Endothelial cell of umbilical vein (primary cell): ENCODE results near the gene PF4V1.

ENCODE experiments used
- EZH2 ChIP-seq: IDR thresholded peaks from 2 replicates; pipeline ENCODE4 v1.6.1; 2012; ENCODE audit warnings: borderline replicate concordance, low read depth, mild to moderate bottlenecking, moderate library complexity, low read length, inconsistent platforms; ENCODE audit not compliant: severe bottlenecking
- FOS ChIP-seq: IDR thresholded peaks from 2 replicates; pipeline ENCODE4 v1.6.1; 2011; ENCODE audit warnings: mild to moderate bottlenecking, low read length, moderate library complexity, borderline replicate concordance; ENCODE audit not compliant: insufficient read depth
- JUN ChIP-seq: IDR thresholded peaks from 2 replicates; pipeline ENCODE4 v1.6.1; 2011; ENCODE audit warnings: borderline replicate concordance, low read depth; ENCODE audit not compliant: insufficient read length, insufficient read depth
- POLR2A ChIP-seq: IDR thresholded peaks from 2 replicates; pipeline ENCODE4 v1.6.1; 2012; ENCODE audit warnings: low read depth, mild to moderate bottlenecking, control low read depth, low read length
- POLR2AphosphoS5 ChIP-seq: IDR thresholded peaks from 2 replicates; pipeline ENCODE4 v1.6.1; 2012; ENCODE audit warnings: low read depth, mild to moderate bottlenecking, control low read depth, low read length, moderate library complexity; ENCODE audit not compliant: insufficient read depth
- TF ChIP-seq, protein P1 (sequence below), 2 donors: IDR thresholded peaks; 1 replicate in 1 of 2; 2 replicates in 1 of 2; pipeline ENCODE4 v1.5.1; 2011; ENCODE audit warnings: low read length in 2 of 2, mild to moderate bottlenecking in 2 of 2, moderate library complexity in 2 of 2, control low read depth in 1 of 2, inconsistent platforms in 1 of 2, low read depth in 1 of 2; ENCODE audit not compliant: insufficient read depth in 1 of 2; ENCODE audit errors: extremely low read depth in 1 of 2
- TF ChIP-seq, protein P2 (sequence below): IDR thresholded peaks from 2 replicates; pipeline ENCODE4 v1.6.1; 2011; ENCODE audit not compliant: insufficient read depth, insufficient read length

DNA sequence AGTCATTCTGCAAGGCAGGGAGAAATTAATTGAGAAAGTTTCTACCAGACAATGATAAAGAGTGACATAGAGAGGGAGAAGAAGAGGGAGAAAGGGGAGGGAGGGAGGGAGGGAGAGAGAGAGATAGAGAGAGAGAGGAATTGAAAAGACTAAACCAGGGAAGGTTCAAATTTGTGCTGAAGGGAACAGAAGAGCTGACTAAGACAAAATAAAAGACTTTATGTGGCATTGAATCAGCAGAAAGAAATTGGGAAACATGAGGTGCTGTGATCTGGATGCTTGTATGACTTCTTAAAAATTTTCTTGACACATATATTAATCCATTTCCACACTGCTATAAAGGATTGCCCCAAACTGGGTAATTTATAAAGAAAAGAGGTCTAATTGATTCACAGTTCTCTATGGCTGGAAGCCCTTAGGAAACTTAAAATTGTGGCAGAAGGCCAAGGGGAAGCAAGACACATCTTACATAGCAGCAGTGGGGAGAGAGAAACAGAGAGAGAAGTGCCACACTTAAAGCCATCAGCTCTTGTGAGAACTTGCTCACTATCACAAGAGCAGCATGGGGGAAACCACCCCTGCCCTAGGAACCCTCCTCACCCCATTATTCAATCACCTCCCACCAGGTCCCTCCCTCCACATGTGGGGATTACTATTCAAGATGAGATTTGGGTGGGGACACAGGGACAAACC lies 30.1 kb upstream of the PF4V1 start:
- TF ChIP-seq POLR2A (no peak), EZH2 (no peak), JUN (no peak), FOS (no peak), POLR2AphosphoS5 (no peak)
- TF ChIP-seq, protein P1, sequence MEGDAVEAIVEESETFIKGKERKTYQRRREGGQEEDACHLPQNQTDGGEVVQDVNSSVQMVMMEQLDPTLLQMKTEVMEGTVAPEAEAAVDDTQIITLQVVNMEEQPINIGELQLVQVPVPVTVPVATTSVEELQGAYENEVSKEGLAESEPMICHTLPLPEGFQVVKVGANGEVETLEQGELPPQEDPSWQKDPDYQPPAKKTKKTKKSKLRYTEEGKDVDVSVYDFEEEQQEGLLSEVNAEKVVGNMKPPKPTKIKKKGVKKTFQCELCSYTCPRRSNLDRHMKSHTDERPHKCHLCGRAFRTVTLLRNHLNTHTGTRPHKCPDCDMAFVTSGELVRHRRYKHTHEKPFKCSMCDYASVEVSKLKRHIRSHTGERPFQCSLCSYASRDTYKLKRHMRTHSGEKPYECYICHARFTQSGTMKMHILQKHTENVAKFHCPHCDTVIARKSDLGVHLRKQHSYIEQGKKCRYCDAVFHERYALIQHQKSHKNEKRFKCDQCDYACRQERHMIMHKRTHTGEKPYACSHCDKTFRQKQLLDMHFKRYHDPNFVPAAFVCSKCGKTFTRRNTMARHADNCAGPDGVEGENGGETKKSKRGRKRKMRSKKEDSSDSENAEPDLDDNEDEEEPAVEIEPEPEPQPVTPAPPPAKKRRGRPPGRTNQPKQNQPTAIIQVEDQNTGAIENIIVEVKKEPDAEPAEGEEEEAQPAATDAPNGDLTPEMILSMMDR (IDR thresholded peaks at IDR 0.05; ENCODE audit: extremely low read depth in 1 of 2, insufficient read depth in 1 of 2, low read depth in 1 of 2, low read length in 2 of 2): no peak
- TF ChIP-seq, protein P2, sequence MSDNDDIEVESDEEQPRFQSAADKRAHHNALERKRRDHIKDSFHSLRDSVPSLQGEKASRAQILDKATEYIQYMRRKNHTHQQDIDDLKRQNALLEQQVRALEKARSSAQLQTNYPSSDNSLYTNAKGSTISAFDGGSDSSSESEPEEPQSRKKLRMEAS: no peak
